Measurements from ENCODE around the gene LDHAL6B.
"Not testable (repeated sequence)": the region's sequence is repeated elsewhere in the genome, so short reads cannot be mapped to it uniquely, and the experiment has no call there.

LDHAL6B gene

DNA sequence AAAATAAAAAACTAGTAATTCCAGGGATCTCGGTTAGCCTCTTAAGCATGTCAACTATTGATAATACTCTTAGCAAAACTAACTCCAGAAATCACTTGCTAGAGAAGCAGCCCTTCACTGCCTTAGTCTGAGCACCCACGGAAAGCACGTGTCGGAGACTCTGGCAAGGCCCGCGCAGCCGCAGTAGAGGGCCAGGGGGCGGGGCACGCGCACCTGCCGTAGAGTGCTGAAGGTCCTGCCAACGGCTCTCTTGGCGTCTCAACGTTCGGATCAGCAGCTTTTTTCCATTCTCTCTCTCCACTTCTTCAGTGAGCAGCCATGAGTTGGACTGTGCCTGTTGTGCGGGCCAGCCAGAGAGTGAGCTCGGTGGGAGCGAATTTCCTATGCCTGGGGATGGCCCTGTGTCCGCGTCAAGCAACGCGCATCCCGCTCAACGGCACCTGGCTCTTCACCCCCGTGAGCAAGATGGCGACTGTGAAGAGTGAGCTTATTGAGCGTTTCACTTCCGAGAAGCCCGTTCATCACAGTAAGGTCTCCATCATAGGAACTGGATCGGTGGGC is at the start of gene LDHAL6B:
Gene LDHAL6B, plus strand, starts transcription at position 221 of the 561 bp plus-strand sequence. Its CDS starts 98 bp downstream, at position 319.
- no peak for DNase-seq (ENCODE audit: low read depth, low spot score)

DNA sequence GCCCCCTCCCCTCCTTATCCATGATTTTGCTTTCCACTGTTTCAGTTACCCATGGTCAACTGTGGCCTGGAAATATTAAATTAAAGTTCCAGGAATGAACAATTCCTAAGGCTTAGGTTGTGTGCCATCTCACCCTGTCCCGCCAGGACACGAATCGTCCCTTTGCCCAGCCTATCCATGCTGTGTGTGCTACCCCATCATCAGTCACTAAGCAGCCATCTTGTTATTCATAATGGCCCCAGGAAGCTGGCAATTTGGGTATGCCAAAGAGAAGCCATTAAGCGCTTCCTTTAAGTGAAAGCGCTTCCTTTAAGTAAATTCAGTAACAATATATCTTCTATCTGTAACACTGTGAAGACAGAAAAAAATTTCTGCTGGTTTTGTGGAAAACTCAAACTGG is 49.2 kb upstream of the LDHAL6B start:
- DNase-seq (ENCODE audit: low read depth, low spot score): no peak

DNA sequence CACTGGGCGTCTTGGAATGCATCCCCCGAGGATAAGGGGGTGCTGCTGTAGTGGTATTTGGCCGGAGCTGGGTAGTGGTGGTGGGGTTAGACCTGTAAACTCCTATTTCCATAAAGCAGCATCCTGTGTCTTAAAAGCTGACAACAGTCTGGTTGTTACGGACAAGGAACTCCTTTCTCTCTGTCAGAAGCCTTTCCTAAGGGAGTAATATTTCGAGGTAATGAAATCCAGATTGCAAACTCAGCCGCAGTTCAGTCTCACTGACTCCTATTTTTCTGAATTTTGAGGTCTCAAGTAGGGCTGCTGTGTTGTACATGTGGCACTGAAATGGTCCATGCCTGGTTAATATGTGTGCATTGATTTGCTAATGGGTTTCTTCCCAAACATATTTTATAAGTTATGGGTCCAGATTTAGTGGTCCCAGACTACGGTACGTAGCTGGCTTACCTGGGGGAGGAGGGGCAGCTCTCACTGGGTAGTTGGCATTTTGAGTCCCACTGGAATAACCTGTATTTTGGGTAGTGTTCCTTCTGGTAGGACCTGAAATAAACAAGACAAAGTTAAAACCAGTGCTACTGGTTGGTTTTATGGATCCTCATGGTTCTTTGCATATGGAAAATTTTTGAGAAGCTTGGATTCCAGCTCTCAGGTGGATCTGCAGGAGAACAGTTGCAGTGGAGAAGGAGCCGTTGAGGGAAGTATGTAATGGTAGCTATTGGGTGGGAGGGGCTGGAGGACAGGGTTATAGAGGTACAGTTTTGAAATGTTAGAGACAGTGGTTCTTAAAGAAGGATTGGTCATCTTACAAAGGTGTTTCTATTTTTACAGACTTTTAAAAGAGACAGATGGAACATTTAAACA is 48.6 kb upstream of the LDHAL6B start:
- no peak for DNase-seq (ENCODE audit: low read depth, low spot score)

DNA sequence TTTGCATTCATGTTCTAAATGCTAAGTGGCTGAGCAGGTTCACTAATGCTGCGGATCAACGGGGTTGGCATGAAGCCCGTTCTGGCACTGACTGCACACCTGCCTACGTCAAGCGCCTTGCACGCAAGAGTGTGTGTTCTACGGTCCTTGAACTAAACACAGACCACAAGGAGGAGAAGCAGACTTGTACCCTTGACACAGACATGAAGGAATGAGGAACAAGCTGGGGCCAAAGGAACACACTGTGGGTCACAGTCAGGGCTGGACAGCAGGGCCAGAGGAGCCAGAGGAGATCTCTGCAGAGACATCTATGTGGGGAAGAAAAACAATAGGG is 48.0 kb upstream of the LDHAL6B start:
- no peak for DNase-seq (ENCODE audit: low read depth, low spot score)

DNA sequence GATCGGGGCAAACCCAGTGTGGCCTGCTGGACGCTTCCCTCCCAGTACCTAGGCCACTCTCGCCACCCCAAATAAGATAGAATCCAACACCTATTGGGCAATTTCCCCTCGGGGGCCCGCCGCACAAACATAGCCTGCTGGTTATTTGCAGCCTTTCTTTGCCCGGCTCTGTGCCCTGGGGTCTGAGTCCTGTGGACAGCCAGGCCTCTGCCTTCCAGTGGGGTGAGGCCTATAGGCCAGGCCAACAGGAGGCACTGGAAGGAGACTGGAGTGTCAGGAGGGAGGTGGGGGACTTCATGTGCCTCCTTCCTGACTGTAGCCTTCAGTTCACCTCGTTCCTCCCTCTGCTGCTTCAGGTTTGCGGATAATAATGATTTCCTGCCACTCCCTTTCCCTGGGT is 47.4 kb upstream of the LDHAL6B start:
- no peak for DNase-seq (ENCODE audit: low read depth, low spot score)

DNA sequence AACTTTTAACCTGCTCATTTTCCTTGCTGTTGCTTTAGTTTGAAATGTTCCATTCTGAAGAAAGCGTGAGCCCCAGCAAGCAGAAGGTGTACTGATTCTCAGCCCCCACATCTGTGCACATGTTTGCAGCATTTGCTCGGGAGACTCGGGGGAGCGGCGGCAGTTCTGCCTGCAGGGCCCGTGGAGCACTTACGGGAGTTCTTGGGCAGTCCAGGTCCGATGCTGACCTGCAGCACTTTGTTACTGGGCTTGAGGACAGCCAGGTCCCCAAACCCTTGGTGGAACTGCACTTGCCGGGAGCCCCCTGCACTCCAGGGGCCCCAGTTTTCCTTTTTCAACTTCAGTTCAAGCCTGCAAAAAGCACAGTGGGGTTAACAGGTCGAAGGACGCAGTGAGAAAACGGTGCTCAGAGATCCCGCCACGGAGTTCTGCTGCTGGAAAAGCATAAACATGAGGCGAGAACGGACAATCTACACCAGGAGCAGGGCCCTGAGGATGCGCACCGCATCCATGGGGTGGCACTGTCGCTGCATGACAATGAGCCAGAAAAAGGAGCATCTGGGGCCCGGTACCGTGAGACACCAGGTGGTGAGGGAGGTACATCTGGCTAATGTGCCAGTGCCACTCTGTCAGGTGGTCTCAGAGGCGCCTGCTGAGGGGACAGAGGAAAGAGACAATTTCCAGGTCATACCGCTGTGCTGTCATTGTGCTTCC is 45.6 kb upstream of the LDHAL6B start:
- no peak for DNase-seq (ENCODE audit: low read depth, low spot score)

DNA sequence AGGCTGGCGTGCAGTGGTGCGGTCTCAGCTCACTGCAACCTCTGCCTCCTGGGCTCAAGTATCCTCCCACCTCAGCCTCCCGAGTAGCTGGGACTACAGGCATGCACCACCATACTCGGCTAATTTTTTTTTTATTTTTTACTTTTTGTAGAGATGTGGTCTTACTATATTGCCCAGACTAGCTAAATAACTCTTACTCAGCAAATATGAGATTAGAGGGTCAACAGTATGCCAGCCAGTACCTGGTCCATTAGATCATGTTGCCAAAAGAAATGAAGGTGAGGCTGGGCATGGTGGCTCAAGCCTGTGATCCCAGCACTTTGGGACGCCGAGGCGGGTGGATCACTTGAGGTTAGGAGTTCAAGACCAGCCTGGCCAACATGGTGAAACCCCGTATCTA is 44.6 kb upstream of the LDHAL6B start:
- not testable (repeated sequence) for DNase-seq (ENCODE audit: low read depth, low spot score)

DNA sequence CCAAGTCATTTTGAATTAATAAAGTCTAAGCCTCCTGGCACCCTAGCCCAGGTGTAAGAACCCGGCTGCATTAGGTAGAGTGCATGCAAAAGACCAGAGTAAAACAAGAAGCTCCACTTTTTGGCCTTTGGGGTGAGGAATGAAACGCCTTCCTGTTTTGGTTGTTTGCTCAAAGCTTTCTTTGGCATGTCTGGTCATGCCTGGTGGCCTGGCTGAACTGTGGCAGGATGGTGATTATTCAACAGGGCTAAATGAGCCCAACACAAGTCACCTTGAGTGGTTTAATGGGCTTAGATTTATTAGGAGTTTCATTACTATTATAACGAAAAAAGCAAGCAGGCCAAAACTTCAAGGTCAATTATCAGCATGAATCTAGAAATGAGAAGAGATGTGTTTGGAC is 40.9 kb upstream of the LDHAL6B start:
- DNase-seq (ENCODE audit: low read depth, low spot score): no peak

DNA sequence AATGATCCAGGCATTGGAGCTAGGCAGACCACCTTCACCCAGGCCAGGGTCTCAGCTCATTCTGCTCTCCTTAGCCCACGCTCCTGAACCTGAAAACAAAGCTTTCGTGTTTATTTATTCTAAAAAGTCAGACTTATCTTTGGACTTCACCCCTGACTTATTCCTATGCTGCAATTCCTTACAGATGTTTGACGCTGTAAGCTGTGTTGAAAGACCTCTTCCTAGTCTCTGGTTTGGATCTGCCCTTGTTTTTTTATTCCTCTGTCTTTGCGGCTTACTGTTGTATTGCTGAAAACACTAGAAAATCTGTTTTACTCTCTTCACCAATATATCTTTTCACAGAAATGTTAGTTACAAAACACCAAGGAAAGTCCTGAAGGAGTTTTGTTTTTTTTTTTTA is 40.5 kb upstream of the LDHAL6B start:
- DNase-seq (ENCODE audit: low read depth, low spot score): no peak

DNA sequence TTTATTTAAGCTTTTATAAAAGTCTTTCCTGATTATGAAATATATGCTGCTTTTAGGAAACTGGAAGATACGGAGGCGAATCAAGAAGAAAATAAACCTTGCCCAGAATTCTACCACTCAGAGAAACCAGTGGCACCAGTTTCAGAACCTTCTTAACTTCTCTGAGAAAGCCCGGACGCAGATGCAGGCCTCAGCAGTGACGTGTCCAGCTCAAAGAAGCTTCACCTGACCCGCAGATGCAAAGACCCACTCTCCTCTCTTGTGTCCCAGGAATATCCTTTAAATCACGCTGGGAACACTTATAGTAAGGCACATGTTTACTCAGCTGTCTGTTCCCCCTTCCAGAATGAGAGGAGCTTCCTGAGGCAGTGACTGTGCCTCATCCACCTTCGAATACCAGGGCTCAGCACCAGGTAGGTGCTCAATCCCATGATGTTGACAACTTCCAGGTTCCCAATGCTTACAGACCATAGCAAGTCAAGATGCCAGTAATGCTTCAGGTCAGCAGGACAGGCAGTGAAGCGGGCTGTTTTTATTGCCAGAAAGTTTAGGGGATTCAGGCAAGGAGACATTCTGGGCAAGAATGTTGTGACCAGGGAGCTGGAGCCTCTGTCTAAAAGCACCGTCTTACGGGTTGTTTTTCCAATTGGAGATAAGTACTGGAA is 39.9 kb upstream of the LDHAL6B start:
- no peak for DNase-seq (ENCODE audit: low read depth, low spot score)

DNA sequence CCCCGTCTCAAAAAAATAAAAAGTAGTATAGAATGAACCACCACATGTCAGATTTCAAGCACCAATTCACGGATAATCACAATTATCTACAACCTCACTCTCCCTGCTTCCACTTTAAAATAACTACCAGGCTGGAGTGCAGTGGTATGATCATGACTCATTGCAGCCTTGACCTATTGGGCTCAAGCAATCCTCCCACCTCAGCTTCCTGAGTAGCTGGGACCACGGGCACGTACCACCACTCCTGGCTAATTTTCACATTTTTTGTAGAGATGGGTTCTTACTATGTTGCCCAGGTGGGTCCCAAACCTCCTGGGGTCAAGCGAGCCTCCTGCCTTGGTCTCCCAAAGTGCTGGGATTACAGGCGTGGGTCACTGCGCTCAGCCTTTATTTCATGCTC is 38.1 kb upstream of the LDHAL6B start:
- no peak for DNase-seq (ENCODE audit: low read depth, low spot score)

DNA sequence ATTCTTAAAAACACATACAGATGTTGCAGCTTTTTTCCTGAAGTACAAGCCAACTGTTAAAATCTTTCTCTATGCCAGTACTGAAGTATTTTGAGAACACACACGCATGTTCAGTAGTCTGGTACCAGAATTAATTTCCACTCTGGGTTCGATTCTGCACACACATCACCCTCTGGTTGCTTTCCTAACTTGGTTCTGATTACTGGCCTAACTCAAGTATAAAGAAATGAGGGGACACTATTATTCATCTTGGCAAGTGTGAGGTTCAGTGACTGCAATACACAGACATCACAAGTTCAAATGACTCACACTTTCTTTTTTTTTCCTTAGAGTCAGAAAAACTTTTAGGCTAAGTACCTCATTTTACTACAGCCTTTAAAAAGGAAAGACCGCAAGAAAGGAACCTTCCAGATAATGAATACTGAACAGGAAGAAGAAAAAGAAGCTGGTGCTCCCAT is 37.4 kb upstream of the LDHAL6B start:
- DNase-seq (ENCODE audit: low read depth, low spot score): no peak

DNA sequence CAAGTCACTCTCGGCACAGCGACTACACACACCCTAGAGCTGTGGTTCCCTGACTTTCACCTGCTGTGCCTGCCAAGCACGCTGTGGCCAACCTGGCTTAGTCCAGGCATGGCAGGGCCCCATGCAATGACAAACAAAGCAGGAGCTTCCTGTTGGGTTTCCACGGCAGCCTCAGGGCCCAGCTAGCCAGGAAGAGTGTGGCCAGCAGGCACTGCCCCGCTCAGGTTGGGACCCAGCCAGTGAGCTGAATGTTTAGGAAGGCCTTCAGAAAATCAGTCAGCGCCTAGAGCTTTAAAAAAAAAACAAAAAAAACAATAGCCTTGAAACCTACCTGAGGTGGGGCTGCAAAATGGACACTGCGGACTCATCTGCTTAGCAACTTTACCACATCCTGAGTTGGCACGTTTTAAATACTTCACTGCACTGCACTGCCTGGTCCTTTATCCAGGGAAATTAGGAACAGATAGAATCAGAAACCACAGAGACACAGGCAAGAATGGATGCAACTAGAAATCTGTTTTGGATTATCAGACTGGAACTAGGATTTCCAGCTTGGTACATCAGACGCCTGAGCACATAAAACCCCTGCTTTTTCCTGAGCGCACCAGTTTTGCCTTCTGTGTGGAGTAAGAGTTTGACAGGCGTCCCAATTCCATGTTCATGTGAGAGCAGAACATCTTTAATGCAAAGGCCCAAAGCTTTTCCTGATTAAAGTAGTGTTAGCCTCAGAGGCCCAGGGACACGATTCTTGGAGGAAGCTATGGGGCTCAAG is 36.2 kb upstream of the LDHAL6B start:
- no peak for DNase-seq (ENCODE audit: low read depth, low spot score)

DNA sequence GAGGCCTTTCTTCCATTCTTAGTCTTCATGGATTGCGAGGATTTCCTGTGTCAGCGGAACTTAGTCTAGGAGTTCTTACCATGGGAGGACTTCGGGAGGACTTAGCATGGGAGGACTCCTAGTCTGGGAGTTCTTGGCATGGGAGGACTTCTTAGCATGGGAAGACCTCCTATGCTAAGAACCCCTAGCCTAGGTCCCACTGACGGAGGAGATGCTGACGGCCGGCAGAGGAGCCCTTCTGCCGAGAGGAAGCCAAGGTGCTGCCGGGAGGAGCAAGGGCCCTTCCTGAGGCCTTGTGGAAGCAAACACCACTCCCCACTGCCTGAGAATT is 35.6 kb upstream of the LDHAL6B start:
- DNase-seq (ENCODE audit: low read depth, low spot score): no peak

DNA sequence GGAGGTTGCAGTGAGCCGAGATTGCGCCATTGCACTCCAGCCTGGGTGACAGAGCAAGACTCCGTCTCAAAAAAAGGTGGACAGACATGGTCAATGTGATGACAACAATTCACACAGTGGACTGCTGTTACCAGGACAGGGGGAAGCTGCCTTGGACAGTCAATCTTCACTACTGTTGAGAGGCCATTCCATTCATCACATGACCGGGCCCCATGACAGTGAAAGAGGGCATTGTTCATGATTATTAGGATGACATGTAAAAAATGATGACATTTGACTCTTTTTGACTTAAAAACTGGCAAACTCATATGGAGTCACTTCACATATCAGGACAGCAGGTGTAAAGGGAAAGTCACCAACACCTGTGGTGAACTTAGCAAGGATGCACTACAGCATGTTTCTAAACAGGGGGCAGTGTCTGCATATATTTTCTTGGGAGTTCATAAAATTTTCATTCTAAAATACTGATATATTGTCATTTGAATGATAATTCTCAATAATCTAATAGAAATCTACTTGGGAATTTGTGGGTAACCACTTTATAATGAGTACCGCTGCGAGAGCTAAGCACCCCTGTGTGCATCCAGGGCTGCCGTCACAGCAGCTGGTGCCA is 34.2 kb upstream of the LDHAL6B start:
- no peak for DNase-seq (ENCODE audit: low read depth, low spot score)

DNA sequence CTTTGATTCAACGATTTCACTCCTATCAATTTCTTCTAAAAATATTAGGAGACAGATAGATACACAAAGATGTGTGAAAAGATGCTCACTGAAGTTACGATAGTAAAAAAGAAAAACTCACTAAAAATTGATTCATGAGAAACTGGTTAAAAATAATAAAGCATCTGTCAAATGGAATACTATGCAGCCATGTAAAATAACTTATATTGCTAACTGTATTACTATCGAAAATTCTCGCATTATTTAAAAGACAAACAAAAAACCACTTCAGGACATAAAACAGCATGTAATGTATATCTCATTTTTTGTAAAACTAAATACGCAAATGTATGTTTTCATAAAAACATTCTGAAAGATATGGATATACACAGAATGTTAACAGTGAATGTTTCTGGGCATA is 33.4 kb upstream of the LDHAL6B start:
- no peak for DNase-seq (ENCODE audit: low read depth, low spot score)

DNA sequence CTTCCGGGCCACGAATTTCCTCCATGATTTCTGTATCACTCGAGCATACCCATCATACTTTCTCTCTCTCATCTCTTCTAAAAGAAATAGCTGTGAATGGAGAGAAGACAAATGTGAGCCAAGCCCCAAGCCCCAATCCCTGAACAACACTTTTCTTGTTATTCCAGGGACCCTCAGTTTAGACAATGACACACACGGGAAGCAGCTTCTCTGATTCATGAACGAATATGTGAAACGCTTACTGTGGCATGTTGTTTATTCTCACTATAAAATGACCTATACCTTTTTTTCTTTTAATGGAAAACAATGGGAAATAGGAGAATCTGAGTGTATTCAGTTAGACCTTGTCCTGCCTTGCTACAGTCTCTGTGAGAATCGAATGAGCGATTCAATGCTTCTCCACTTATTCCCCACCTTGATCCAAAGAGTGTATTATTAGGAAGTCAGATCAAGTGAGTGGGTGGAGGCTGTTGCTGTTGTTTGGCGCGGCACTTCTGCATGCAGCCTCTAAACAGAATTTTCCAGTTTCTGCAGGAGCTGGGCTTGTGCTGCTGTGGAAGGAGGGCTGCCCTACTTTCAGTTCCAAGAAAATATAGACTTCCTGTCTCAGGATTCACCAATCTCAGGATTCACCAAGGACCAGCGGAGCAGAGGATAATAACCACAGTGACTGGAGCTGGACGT is 32.4 kb upstream of the LDHAL6B start:
- DNase-seq (ENCODE audit: low read depth, low spot score): no peak

DNA sequence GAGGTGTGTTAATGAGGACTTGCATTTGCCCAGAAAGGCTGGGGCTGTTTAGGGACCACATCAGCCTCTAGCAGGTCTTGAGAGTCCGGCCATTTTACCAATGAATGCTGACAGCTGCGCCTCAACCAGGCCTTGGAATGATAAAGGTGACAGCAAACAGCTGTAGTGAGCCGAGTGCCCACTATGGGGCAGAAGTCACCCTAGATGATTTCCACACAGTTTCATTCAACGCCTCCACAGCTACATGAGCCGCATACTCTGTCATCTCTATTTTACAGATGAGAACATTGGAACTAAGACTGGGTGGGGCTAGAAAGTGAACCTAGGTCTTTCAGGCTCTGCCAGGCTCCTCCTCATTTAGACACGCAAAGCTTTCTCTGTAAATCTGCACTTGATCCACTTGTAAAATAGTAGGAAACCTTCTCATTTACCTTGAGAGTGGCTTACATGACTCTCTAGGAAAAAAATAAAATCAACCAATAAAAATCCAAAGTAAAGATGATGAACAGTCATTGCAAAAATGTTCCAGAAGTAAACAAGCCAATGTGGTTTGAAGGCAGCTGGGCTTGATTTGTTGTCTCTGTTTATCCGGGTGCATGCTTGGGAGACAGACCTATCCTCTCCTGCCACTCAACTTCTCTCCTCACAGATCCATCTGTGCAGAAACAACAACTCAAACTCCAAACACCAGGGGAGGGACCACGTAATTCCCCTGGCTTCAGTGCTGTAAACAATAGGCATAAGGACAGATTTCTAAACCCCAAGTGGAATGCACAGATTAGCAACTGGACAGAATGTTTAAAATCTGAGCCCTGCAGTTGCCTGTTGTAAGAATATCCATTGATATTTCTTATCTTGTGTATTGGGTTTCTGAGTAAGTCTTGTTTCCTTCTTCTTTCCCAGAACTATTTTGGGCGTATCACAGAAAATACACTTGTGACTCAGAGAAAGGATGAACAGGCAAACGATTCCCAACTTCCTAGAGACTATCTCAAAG is 31.5 kb upstream of the LDHAL6B start:
- peak; percentile 38 for DNase-seq (ENCODE audit: low read depth, low spot score)

DNA sequence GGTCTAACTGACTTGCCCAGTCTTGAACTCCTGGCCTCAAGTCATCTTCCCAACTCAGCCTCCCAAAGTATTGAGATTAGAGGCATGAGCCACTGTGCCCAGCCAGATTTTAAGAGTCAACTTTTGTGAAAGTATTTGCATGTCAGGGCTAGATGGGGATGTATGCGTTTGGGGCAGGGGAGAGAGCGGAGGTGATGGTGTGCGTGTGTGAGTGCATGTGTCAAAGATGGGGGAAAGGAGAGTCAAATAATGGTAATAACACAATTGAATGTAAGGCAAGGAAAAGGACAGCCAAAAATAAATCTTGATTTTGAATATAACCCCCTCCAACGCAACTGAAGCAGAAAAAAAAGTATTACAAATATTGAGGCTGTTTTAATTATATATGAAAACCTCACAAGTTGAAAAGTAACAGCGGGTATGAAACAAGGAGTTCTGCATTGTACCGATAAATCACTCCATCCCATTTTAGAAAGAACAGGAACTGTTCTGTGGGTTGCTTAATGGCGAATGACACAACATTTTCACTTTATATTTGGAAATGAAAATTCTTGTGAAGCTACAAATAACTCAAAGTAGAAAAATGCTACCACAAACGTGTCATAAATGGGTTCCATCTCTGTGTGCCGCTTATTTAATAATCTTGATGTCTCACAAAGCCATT is 29.9 kb upstream of the LDHAL6B start:
- no peak for DNase-seq (ENCODE audit: low read depth, low spot score)
